ENCODE results near the gene VPS72. TPM values are rescaled to one million over a fixed set of nuclear protein-coding genes. Genes with fewer than 3 reads are reported as not detected.

Gene VPS72, protein sequence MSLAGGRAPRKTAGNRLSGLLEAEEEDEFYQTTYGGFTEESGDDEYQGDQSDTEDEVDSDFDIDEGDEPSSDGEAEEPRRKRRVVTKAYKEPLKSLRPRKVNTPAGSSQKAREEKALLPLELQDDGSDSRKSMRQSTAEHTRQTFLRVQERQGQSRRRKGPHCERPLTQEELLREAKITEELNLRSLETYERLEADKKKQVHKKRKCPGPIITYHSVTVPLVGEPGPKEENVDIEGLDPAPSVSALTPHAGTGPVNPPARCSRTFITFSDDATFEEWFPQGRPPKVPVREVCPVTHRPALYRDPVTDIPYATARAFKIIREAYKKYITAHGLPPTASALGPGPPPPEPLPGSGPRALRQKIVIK
- 58.2 and 79.0 TPM in 2 replicates for total RNA-seq

DNA sequence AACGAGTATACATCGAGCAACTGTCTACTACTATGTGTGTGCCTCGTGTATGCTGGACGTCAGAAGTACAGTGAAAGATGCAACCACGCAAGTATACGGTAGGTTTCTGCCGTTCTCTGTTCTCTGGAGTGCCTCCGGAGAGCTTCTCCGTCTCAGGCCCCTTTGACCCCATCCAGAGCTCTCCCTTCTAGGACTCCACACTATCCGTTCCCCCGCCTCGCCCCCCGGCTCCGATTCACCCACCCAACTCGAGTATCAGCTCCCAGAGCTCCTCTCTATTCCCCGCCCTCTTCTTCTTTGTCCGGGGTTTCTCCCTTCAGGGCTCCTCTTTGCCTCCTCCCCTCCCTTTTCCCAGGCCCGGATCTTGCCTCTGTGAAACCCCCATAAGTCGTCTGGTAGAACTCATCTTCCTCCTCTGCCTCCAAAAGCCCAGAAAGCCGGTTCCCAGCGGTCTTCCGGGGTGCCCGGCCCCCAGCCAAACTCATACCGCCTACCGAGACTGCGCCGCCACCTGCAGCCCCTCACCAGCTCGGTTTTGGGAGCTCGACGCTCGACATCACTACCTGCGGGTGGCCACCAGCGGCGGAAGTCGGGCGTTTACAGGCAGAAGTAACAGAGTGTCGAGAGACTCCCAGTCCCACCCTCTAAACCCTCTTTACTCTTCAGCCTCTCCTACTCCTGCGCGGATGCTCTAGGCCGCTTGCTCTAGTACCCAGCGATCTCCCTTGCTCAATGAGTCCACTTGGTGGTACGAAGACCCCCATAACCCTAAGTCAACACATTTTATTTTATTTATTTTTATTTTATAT, at the start of gene VPS72:
VPS72 (minus strand) TSS at position 561 of the 809 bp plus-strand sequence; CDS start at position 485, 76 bp downstream.

DNA sequence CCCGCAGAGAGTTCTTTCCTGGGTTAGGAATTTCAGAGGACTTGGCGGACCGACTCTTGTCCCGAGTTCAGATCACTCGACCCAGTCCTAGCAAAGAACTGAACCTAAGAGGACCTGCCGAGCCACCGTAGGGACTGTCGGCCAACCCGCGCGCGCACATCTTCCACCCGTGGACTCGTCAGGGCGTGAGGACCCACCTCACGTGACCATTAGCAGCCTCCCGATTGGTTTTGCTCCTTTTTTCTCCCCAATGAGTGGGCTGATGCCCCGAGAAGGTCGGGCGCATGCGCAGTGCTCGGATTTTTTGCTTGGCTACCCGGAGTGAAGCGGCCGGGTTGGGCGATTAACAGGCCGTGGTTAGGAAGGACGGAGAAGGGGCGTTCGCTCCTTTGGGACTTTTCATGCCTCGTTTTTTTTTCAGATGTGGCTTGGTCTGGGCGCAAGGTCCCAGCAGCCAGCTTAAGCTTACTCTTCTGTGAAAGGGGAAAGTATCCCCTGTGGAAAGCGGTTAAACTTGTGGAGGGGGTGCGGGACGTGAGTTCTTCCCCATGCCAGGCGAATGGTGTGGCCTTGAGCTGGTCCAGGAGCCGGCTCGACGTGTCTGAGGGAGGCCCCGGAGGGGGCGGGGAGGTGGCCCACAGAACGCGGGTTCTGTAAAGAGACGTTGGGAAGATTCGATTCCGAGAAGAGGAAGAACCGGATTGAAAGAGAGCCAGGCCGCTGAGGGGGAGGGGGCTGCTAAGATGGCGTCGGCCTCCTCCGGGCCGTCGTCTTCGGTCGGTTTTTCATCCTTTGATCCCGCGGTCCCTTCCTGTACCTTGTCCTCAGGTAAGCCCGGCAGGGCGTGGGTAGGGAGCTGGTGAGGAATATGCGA, 8.5 kb upstream of the VPS72 start, which contains the start of gene PIP5K1A:
PIP5K1A (plus strand) TSS at position 299 of the 874 bp plus-strand sequence; CDS start at position 744, 445 bp downstream.

DNA sequence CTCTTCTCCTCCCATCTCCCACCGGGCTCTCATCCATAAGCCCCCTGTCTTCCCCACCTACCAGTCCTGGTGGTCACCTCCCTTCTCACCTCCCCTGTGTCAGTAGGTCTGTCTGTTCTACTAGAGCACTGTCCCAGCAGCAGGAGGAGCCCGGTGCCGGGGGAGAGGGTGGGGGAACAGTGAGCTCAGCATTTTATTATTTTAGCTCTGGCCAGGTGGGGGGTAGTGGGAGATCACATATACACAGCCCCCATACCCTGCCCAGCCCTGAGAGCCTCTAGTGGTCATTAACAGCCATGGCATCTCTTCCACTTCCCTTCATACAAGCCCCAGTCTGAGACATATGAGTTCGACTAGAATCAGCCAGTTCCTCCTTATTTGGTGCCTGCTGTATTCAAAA, 14.1 kb downstream of the VPS72 start, which contains the start of gene TMOD4:
TMOD4 (minus strand) TSS at position 119 of the 400 bp plus-strand sequence. CDS start 1,106 bp downstream, outside the sequence.

DNA sequence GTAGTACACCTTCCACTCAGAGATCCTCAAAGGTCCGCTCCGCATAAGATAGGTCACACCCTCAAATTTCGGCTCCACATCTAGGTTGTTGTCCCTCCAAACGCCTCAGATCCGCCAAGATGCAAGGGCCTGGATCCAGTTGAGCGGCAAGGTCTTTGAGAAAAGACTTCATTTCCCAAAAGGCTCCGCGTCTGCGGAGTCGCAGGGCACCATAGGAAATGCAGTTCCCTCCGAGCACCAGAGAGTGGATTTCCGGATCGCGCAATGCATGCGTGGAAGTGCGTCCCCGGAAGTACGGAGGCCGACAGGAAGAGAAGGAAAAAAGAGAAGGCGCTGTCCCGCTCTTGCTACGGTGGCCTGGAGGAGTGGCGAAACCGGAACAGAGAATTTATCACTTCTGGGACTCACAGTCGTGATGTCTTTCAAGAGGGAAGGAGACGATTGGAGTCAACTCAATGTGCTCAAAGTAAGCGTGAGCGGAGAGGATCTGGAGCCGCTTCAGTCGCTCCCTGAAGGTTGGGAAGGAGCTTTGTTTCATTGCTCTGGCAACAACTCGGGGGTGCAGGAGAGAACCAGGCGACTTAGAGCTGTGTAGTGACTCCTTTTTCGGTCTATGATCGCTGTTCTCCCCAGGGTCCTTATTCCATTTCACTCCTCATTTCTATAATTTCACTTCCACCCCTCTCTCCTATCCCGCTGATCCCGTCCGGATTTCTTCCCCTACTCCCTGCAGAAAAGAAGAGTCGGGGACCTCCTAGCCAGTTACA, 24.1 kb downstream of the VPS72 start, which contains the start of the genes LYSMD1 and SCNM1:
LYSMD1 (minus strand) TSS at position 165 of the 767 bp plus-strand sequence. CDS start 644 bp downstream, outside the sequence.
SCNM1 (plus strand) TSS at position 407 of the 767 bp plus-strand sequence; CDS start at position 416, 9 bp downstream.

DNA sequence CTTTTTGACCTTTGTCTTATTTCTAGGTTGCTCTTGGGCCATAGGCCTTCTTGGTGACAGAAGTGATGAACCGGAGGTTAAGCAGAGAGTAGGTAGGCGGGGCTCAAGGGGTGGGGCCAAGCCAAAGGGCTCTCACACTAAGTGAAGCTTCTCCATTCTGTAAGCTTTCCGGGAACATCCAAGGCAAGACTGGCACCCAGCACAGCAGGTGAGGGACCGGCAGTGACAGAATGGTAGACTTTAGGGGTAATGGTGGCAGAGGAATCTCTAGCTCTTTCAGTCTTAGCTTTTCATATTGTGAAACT, 33.5 kb downstream of the VPS72 start, which contains the start of gene TNFAIP8L2:
TNFAIP8L2 (plus strand) TSS at position 135 of the 305 bp plus-strand sequence. CDS start 2,049 bp downstream, outside the sequence.

DNA sequence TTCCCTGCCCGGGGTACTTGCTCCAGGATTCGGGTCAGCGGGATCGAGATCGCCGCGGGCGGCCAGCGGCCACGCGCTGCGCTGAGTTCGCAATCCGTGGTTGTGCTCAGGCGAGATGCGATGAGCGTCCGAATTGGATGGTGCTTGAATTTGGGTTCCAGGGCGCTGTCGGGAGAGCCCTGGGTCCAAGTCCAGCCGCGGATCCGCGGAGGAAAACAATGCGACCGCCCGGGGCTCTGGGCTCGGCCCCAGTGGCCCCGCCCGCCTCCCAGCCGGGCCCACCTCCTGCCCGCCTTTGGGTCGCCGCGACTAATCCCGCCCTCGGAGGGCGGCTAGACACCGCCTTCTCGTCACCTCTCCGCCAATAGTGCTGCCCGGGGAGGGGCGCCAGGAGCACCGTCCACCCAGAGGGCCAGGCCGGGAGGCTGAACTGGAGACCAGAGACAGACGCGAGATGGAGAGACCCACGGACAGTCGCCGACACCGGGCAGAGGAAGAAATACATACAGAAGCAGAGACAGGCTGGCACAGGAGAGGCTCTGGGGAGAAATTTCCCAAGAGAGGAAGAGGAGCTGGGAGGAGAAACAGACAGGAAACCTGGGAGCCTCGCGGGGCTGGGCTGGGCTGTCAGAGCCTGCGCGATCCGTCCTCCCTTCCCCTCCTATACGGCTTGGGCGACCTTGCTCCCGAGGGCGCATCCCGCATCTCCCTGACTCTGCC, 43.4 kb downstream of the VPS72 start, which contains the start of gene SEMA6C:
SEMA6C (minus strand) TSS at position 220 of the 720 bp plus-strand sequence. CDS start 4,010 bp downstream, outside the sequence.

Other genes starting within 250 kb of the VPS72 start
- gene CERS2, start 215.4 kb downstream of the VPS72 start, total RNA-seq, result 91.1 and 114 TPM in 2 replicates
- gene ANXA9, start 207.9 kb downstream of the VPS72 start, total RNA-seq, result not detected in 2 replicates
- 9.6 and 11.6 TPM in 2 replicates for gene MINDY1, start 183.3 kb downstream of the VPS72 start, total RNA-seq
- gene PRUNE1, start 181.7 kb downstream of the VPS72 start, total RNA-seq, result 7.5 and 10.4 TPM in 2 replicates
- gene BNIPL, start 153.6 kb downstream of the VPS72 start, total RNA-seq, result 2.4 and 5.5 TPM in 2 replicates
- gene C1orf56, start 142.4 kb downstream of the VPS72 start, total RNA-seq, result 0.72 and 1.5 TPM in 2 replicates
- gene CDC42SE1, start 130.6 kb downstream of the VPS72 start, total RNA-seq, result 85.7 and 95.4 TPM in 2 replicates
- gene MLLT11, start 129.8 kb downstream of the VPS72 start, total RNA-seq, result 1.9 and 4.6 TPM in 2 replicates
- 10.7 and 11.8 TPM in 2 replicates for gene GABPB2, start 119.4 kb downstream of the VPS72 start, total RNA-seq
- 0.21 and 0.48 TPM in 2 replicates for gene SEMA6C, start 43.6 kb downstream of the VPS72 start, total RNA-seq
- gene TNFAIP8L2, start 33.5 kb downstream of the VPS72 start, total RNA-seq, result not detected in 2 replicates
- gene LYSMD1, start 24.3 kb downstream of the VPS72 start, total RNA-seq, result 4.8 and 7.9 TPM in 2 replicates
- gene SCNM1, start 24.1 kb downstream of the VPS72 start, total RNA-seq, result 20.2 and 26.4 TPM in 2 replicates
- gene TMOD4, start 14.2 kb downstream of the VPS72 start, total RNA-seq, result not detected in 2 replicates
- gene PIP5K1A, start 8.4 kb upstream of the VPS72 start, total RNA-seq, result 48.0 and 60.2 TPM in 2 replicates
- 171 and 208 TPM in 2 replicates for gene PSMD4, start 64.5 kb upstream of the VPS72 start, total RNA-seq
- 10.9 and 11.3 TPM in 2 replicates for gene ZNF687, start 92.1 kb upstream of the VPS72 start, total RNA-seq
- gene PI4KB, start 137.2 kb upstream of the VPS72 start, total RNA-seq, result 22.0 and 28.0 TPM in 2 replicates
- gene RFX5, start 157.1 kb upstream of the VPS72 start, total RNA-seq, result 19.0 and 68.0 TPM in 2 replicates
- 3.6 and 8.5 TPM in 2 replicates for gene SELENBP1, start 182.5 kb upstream of the VPS72 start, total RNA-seq
- gene PSMB4, start 209.4 kb upstream of the VPS72 start, total RNA-seq, result 319 and 373 TPM in 2 replicates